Measurements from ENCODE around the gene MRPL49. TPM values are rescaled to one million over a fixed set of nuclear protein-coding genes. Genes with fewer than 3 reads are reported as not detected.
A peak's percentile ranks its signal among the peaks of the same experiment; 100 is the strongest.

MRPL49 gene
- total RNA-seq, 1 donor from 2014 or later: 38.8 TPM

- peaks cover 11% of the 10 kb centered on the region for H3K4me1 Mint-ChIP-seq (ENCODE audit: low read depth)
- H3K4me3 Mint-ChIP-seq (ENCODE audit: low read depth): peak overlapping the region; percentile 95
- H3K36me3 Mint-ChIP-seq (ENCODE audit: insufficient read depth): peaks cover 9% of the 10 kb centered on the region
- no peaks in the 10 kb centered on the region for H3K27me3 Mint-ChIP-seq
- no peak overlapping the region for H3K27ac Mint-ChIP-seq
- no peak for TF ChIP-seq CTCF (IDR thresholded peaks at IDR 0.05; ENCODE audit: unreplicated experiment)
- no peaks in the 10 kb centered on the region for H3K9me3 Mint-ChIP-seq (ENCODE audit: low read depth)
- no peak for DNase-seq (ENCODE audit: low spot score, unreplicated experiment)
Observed at GRCh38 chr11:65113839-65114238, 8.3 kb upstream of the MRPL49 start.

- no peaks in the 10 kb centered on the region for H3K9me3 Mint-ChIP-seq (ENCODE audit: low read depth)
- no peak for TF ChIP-seq CTCF (IDR thresholded peaks at IDR 0.05; ENCODE audit: unreplicated experiment)
- H3K4me3 Mint-ChIP-seq (ENCODE audit: low read depth): no peak overlapping the region
- no peak for DNase-seq (ENCODE audit: low spot score, unreplicated experiment)
- H3K27ac Mint-ChIP-seq: no peak overlapping the region
- H3K27me3 Mint-ChIP-seq: no peaks in the 10 kb centered on the region
- H3K36me3 Mint-ChIP-seq (ENCODE audit: insufficient read depth): peaks cover 11% of the 10 kb centered on the region
- peaks cover 11% of the 10 kb centered on the region for H3K4me1 Mint-ChIP-seq (ENCODE audit: low read depth)
Observed at GRCh38 chr11:65114538-65115171, 7.5 kb upstream of the MRPL49 start.

- Mint-ChIP-seq H3K27me3 (no peaks in the 10 kb centered on the region), H3K36me3 (ENCODE audit: insufficient read depth) (peaks cover 11% of the 10 kb centered on the region), H3K4me1 (ENCODE audit: low read depth) (peaks cover 11% of the 10 kb centered on the region), H3K27ac (peak overlapping the region; percentile 33), H3K9me3 (ENCODE audit: low read depth) (no peaks in the 10 kb centered on the region), H3K4me3 (ENCODE audit: low read depth) (peak overlapping the region; percentile 86)
- no peak for DNase-seq (ENCODE audit: low spot score, unreplicated experiment)
- TF ChIP-seq CTCF (IDR thresholded peaks at IDR 0.05; ENCODE audit: unreplicated experiment): no peak
Observed at GRCh38 chr11:65115361-65116082, 6.6 kb upstream of the MRPL49 start.

- Mint-ChIP-seq H3K27me3 (no peaks in the 10 kb centered on the region), H3K27ac (peak overlapping the region; percentile 95), H3K4me1 (ENCODE audit: low read depth) (peaks cover 16% of the 10 kb centered on the region), H3K36me3 (ENCODE audit: insufficient read depth) (peaks cover 17% of the 10 kb centered on the region), H3K9me3 (ENCODE audit: low read depth) (no peaks in the 10 kb centered on the region), H3K4me3 (ENCODE audit: low read depth) (peak overlapping the region; percentile 86)
- no peak for DNase-seq (ENCODE audit: low spot score, unreplicated experiment)
- no peak for TF ChIP-seq CTCF (IDR thresholded peaks at IDR 0.05; ENCODE audit: unreplicated experiment)
Observed at GRCh38 chr11:65116370-65117205, 5.5 kb upstream of the MRPL49 start.

Measured in progenitor cell of endocrine pancreas (in vitro differentiated cells).